ENCODE measurements around the gene C18orf32.
A peak's percentile ranks its signal among the peaks of the same experiment; 100 is the strongest.

The C18orf32 gene

GRCh38 chr18:49521216-49521835 is 34.3 kb upstream of the C18orf32 start:
- DNase-seq (ENCODE audit: low spot score) (no peak), ATAC-seq (ENCODE audit: low read depth) (peak; percentile 45; the same call in 2 of the 3 replicates)
- H3K4me3 ChIP-seq (ENCODE audit: severe bottlenecking): no peak overlapping the region
- peaks cover 7% of the 10 kb centered on the region for H3K4me1 ChIP-seq (ENCODE audit: insufficient read depth, poor library complexity, severe bottlenecking)
- no peak overlapping the region for H3K27ac ChIP-seq (ENCODE audit: poor library complexity, severe bottlenecking)
- H3K27me3 ChIP-seq (ENCODE audit: insufficient read depth, poor library complexity, severe bottlenecking): no peaks in the 10 kb centered on the region
- TF ChIP-seq CTCF (IDR thresholded peaks at IDR 0.05; ENCODE audit: poor library complexity, severe bottlenecking): no peak
- H3K36me3 ChIP-seq (ENCODE audit: low read depth): no peaks in the 10 kb centered on the region
- no peaks in the 10 kb centered on the region for H3K9me3 ChIP-seq (ENCODE audit: severe bottlenecking)

- no peak overlapping the region for H3K27ac ChIP-seq (ENCODE audit: poor library complexity, severe bottlenecking)
- DNase-seq (ENCODE audit: low spot score) (no peak), ATAC-seq (ENCODE audit: low read depth) (peak; percentile 93)
- H3K4me1 ChIP-seq (ENCODE audit: insufficient read depth, poor library complexity, severe bottlenecking): peaks cover 7% of the 10 kb centered on the region
- H3K9me3 ChIP-seq (ENCODE audit: severe bottlenecking): no peaks in the 10 kb centered on the region
- no peaks in the 10 kb centered on the region for H3K36me3 ChIP-seq (ENCODE audit: low read depth)
- H3K27me3 ChIP-seq (ENCODE audit: insufficient read depth, poor library complexity, severe bottlenecking): no peaks in the 10 kb centered on the region
- no peak overlapping the region for H3K4me3 ChIP-seq (ENCODE audit: severe bottlenecking)
- TF ChIP-seq CTCF (IDR thresholded peaks at IDR 0.05; ENCODE audit: poor library complexity, severe bottlenecking): no peak
Measured at GRCh38 chr18:49520661-49521145, 33.7 kb upstream of the C18orf32 start.

- no peak overlapping the region for H3K4me3 ChIP-seq (ENCODE audit: severe bottlenecking)
- no peak overlapping the region for H3K27ac ChIP-seq (ENCODE audit: poor library complexity, severe bottlenecking)
- TF ChIP-seq CTCF (IDR thresholded peaks at IDR 0.05; ENCODE audit: poor library complexity, severe bottlenecking): no peak
- no peaks in the 10 kb centered on the region for H3K27me3 ChIP-seq (ENCODE audit: insufficient read depth, poor library complexity, severe bottlenecking)
- peaks cover 7% of the 10 kb centered on the region for H3K4me1 ChIP-seq (ENCODE audit: insufficient read depth, poor library complexity, severe bottlenecking)
- H3K36me3 ChIP-seq (ENCODE audit: low read depth): no peaks in the 10 kb centered on the region
- DNase-seq (ENCODE audit: low spot score) (no peak), ATAC-seq (ENCODE audit: low read depth) (no peak)
- no peaks in the 10 kb centered on the region for H3K9me3 ChIP-seq (ENCODE audit: severe bottlenecking)
Measured at GRCh38 chr18:49519101-49519971, 32.3 kb upstream of the C18orf32 start.

GRCh38 chr18:49517483-49517882 is 30.4 kb upstream of the C18orf32 start:
- H3K4me3 ChIP-seq (ENCODE audit: severe bottlenecking): no peak overlapping the region
- ATAC-seq (ENCODE audit: low read depth) (no peak), DNase-seq (ENCODE audit: low spot score) (no peak)
- TF ChIP-seq CTCF (IDR thresholded peaks at IDR 0.05; ENCODE audit: poor library complexity, severe bottlenecking): no peak
- peaks cover 7% of the 10 kb centered on the region for H3K4me1 ChIP-seq (ENCODE audit: insufficient read depth, poor library complexity, severe bottlenecking)
- no peaks in the 10 kb centered on the region for H3K9me3 ChIP-seq (ENCODE audit: severe bottlenecking)
- no peaks in the 10 kb centered on the region for H3K36me3 ChIP-seq (ENCODE audit: low read depth)
- H3K27ac ChIP-seq (ENCODE audit: poor library complexity, severe bottlenecking): no peak overlapping the region
- H3K27me3 ChIP-seq (ENCODE audit: insufficient read depth, poor library complexity, severe bottlenecking): no peaks in the 10 kb centered on the region
